Stomach smooth muscle (tissue), 2 donors: ENCODE measurements around the gene WDR38.
A peak's percentile ranks its signal among the peaks of the same experiment; 100 is the strongest.

Source experiments
- H3K27ac ChIP-seq: one replicate; pipeline ENCODE4 v1.7.0; 2013; ENCODE audit warnings: mild to moderate bottlenecking, low read length, inconsistent platforms
- H3K27me3 ChIP-seq, 2 donors: one replicate each; pipeline ENCODE4 v1.7.0; 2013; ENCODE audit warnings: low read length in 2 of 2; ENCODE audit not compliant: insufficient read depth in 2 of 2, control insufficient read depth in 1 of 2
- H3K36me3 ChIP-seq, 2 donors: one replicate each; pipeline ENCODE4 v1.7.0; 2013; ENCODE audit warnings: low read length in 2 of 2; ENCODE audit not compliant: control insufficient read depth in 2 of 2, insufficient read depth in 2 of 2
- H3K4me1 ChIP-seq: one replicate; pipeline ENCODE4 v1.7.0; 2013; ENCODE audit warnings: low read length; ENCODE audit not compliant: control insufficient read depth, insufficient read depth
- H3K4me3 ChIP-seq, 2 donors: one replicate each; pipeline ENCODE4 v1.7.0; 2013; ENCODE audit warnings: low read length in 2 of 2
- H3K9ac ChIP-seq, 2 donors: one replicate each; pipeline ENCODE4 v1.7.0; 2013; ENCODE audit warnings: low read length in 2 of 2, mild to moderate bottlenecking in 1 of 2
- H3K9me3 ChIP-seq, 2 donors: one replicate each; pipeline ENCODE4 v1.7.0; 2013; ENCODE audit warnings: low read length in 2 of 2; ENCODE audit not compliant: control insufficient read depth in 2 of 2
- donor health status: healthy.
- donor health status: Pancreatic carcinoma.

Gene WDR38

DNA sequence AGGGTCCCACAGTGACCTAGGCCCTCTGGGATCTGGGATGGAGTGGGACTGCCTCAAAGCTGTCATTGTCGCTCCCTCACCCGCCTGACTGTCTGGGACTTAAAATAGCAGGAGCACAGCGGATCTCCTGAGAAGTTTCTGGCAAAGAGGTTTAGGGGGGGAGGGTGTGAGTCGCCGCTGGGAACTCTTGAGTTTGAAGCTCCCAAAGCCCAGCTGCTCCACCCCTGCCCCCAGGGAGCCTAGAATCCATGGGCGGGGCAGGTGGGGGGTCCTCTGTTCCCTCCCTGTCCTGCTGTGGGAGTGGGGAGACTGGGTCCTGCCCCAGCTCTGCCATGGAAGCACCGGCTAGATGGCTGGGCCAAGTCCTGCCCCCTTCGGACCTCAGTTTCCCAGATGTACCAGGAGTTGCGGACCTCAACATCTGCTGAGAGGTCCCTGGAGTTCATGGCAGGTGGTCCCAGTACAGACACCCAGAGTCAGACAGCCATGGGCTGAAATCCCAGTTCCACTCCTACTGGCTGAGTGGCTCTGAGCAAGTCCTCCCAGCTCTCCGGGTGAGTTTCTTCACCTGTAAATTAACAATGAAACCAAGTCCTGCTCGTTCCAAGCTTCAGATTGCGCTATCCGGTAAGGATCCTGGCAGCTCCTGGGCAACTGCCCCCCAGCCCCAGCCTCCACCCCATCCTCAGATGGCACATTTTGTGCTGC, 985 bp upstream of the WDR38 start:
- Histone ChIP-seq H3K27ac (no peak overlapping the region), H3K36me3 (peaks cover 0 to 5% of the 10 kb centered on the region in 2 donors), H3K4me3 (peak overlapping the region; percentile 73 to 76), H3K4me1 (peaks cover 19% of the 10 kb centered on the region), H3K9me3 (no peaks in the 10 kb centered on the region), H3K27me3 (no peaks in the 10 kb centered on the region), H3K9ac (peak overlapping the region; percentile 23 to 55)

GRCh38 chr9:124853605-124854143, 414 bp downstream of the WDR38 start:
- Histone ChIP-seq H3K27ac (peak overlapping the region; percentile 46), H3K9ac (peak overlapping the region in 1 of 2 donors; percentile 48), H3K36me3 (peaks cover 8 to 16% of the 10 kb centered on the region in 2 donors), H3K27me3 (no peaks in the 10 kb centered on the region), H3K4me3 (peak overlapping the region in 1 of 2 donors; percentile 73), H3K4me1 (peaks cover 21% of the 10 kb centered on the region), H3K9me3 (no peaks in the 10 kb centered on the region)

GRCh38 chr9:124854161-124854560, 901 bp downstream of the WDR38 start:
- peaks cover 25% of the 10 kb centered on the region for H3K4me1 ChIP-seq
- H3K36me3 ChIP-seq = peaks cover 12 to 20% of the 10 kb centered on the region in 2 donors
- H3K27ac ChIP-seq = peak overlapping the region; percentile 11
- no peak overlapping the region for H3K4me3 ChIP-seq
- H3K9ac ChIP-seq = no peak overlapping the region
- no peaks in the 10 kb centered on the region for H3K27me3 ChIP-seq
- no peaks in the 10 kb centered on the region for H3K9me3 ChIP-seq

DNA sequence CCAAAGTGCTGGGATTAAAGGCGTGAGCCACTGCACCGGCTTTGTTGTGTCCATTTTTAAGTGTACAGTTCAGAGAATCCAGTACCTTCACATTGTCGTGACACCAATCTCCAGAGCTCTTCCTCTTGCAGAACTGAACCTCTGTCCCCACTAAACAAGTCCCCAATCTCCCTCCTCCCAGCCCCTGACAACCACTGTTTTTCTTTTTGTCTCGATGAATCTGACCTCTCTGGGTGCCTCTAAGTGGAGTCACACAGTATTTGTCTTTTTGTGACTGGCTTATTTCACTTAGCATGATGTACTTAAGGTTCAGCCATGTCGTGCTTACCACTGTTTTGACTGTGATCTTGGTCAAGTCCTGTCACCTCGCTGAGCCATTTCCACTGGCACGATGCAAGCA, 1.6 kb downstream of the WDR38 start:
- peaks cover 30% of the 10 kb centered on the region for H3K4me1 ChIP-seq
- H3K27ac ChIP-seq = no peak overlapping the region
- no peaks in the 10 kb centered on the region for H3K27me3 ChIP-seq
- H3K9ac ChIP-seq = no peak overlapping the region
- H3K4me3 ChIP-seq = no peak overlapping the region
- H3K36me3 ChIP-seq = peaks cover 18 to 26% of the 10 kb centered on the region in 2 donors
- H3K9me3 ChIP-seq = no peaks in the 10 kb centered on the region

GRCh38 chr9:124855566-124855943, 2.3 kb downstream of the WDR38 start:
- H3K9me3 ChIP-seq = no peaks in the 10 kb centered on the region
- H3K4me3 ChIP-seq = no peak overlapping the region
- H3K4me1 ChIP-seq = peaks cover 34% of the 10 kb centered on the region
- no peak overlapping the region for H3K9ac ChIP-seq
- no peak overlapping the region for H3K27ac ChIP-seq
- H3K36me3 ChIP-seq = peaks cover 26 to 33% of the 10 kb centered on the region in 2 donors
- H3K27me3 ChIP-seq = no peaks in the 10 kb centered on the region

DNA sequence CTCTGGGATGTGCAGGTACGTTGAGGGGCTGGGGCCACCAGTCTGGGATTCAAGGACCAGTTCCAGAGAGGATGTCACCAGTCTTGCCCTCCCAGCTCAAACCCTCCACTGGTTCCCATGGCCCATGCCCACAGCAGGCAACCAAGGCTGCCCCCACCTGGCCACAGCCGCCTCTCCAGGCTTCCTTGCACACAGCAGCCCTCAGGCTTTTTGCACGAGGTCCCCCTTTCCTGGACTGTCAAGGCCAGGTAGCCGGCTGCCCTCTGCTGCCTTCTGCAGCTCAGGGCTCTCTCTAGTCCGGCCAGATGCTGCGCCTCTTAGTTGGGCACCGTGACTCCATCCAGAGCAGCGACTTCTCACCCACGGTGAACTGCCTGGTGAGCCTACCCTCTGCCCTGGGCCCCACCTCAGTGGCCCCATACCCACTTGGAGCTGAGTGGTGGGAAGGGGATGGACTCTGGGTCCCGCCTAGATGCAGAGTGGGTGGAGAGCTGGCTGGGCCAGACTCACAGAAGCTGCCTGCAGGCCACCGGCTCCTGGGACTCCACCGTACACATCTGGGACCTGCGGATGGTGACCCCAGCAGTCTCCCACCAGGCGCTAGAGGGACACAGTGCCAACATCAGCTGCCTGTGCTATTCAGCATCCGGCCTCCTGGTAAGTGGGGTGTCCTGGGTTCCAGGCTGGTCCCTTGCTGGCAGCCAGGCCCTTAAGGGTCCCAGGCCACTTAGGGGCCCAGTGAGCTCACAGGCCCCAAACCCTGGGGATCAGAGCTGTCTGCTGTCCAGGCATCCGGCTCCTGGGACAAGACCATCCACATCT, 2.9 kb downstream of the WDR38 start:
- no peak overlapping the region for H3K9ac ChIP-seq
- no peak overlapping the region for H3K27ac ChIP-seq
- H3K36me3 ChIP-seq = peaks cover 29 to 34% of the 10 kb centered on the region in 2 donors
- H3K9me3 ChIP-seq = no peaks in the 10 kb centered on the region
- no peak overlapping the region for H3K4me3 ChIP-seq
- H3K27me3 ChIP-seq = no peaks in the 10 kb centered on the region
- H3K4me1 ChIP-seq = peaks cover 40% of the 10 kb centered on the region

- peaks cover 29 to 34% of the 10 kb centered on the region in 2 donors for H3K36me3 ChIP-seq
- no peak overlapping the region for H3K9ac ChIP-seq
- H3K4me1 ChIP-seq = peaks cover 39% of the 10 kb centered on the region
- H3K4me3 ChIP-seq = no peak overlapping the region
- H3K9me3 ChIP-seq = no peaks in the 10 kb centered on the region
- no peaks in the 10 kb centered on the region for H3K27me3 ChIP-seq
- no peak overlapping the region for H3K27ac ChIP-seq
Measured at GRCh38 chr9:124857533-124858162, 4.4 kb downstream of the WDR38 start.

DNA sequence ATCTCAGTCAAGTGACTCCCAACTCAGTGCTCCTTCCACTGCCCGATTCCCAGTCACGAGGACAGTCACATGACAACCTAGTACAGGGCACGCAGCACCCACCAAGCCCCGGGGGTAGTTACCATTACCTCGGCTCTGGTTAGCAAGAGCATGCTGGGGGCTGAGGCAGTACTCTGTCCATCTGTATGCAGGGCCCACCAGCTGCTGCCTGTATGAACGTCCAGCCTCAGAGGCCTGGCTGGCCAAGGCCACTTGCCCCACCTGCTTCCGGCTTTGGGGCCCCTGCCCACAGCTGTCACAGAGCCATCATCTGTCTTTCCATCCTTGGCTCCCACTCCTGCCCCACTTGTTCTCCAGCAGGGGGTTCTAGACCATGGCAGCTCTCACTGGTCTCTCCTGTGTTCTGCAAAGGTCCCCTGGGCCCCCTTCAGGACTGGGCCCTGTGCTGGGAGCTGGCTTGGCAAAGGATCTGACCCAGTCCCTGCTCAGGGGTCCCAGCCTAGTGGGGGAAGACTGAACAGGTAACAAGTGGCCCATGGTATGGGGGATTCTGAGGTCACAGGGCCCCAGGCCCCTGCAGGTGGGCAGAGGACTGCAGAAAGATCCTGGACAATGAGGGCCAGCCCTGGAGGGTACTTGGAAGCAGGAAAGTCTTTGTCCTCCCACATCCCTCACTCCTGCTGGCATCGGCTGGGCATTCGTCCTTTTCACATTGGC, 5.2 kb downstream of the WDR38 start:
- peaks cover 34% of the 10 kb centered on the region for H3K4me1 ChIP-seq
- peaks cover 29 to 34% of the 10 kb centered on the region in 2 donors for H3K36me3 ChIP-seq
- no peak overlapping the region for H3K27ac ChIP-seq
- H3K9me3 ChIP-seq = no peaks in the 10 kb centered on the region
- no peak overlapping the region for H3K4me3 ChIP-seq
- no peak overlapping the region for H3K9ac ChIP-seq
- no peaks in the 10 kb centered on the region for H3K27me3 ChIP-seq

DNA sequence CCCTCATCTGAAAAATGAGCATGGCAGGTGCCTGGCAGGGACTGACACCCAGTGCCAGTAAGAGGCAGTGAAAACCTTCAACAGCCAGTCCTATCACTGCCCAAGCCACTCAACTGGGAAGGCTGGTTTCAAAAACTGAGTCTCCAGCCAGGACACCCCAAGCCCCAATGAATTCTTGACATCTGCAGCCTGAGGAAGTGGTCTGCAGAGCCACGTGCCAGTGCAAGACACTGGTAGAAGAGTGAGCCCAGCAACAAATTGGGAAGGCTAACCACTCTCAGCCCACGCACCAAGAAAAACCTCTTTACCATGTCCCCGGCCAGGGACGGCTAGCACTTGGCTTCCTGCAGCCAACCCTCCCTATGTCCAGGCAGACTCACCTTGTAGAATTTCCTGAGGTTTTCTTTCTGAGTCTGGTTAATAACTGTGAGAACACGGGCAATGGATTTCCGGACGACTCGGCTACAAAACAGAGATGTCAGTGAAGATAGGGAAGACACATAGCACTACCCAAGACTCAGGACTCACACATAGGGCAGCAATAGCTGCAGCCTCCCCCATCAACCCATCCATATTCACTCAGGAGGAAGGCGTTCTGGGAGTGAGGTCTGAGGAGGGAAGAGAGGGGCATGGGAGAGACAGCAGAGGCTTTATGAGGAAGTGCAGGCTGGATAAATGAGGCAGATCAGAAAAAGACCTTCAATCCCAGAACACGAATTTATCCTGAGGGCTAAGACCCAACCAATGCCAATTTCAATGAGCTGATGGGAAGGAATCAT, 6.7 kb downstream of the WDR38 start:
- Histone ChIP-seq H3K36me3 (peaks cover 29 to 34% of the 10 kb centered on the region in 2 donors), H3K9ac (peak overlapping the region; percentile 83 to 87), H3K27me3 (no peaks in the 10 kb centered on the region), H3K4me1 (peaks cover 34% of the 10 kb centered on the region), H3K27ac (no peak overlapping the region), H3K9me3 (no peaks in the 10 kb centered on the region), H3K4me3 (peak overlapping the region; percentile 73 to 94)
